ENCODE data around the gene ABCA12. TPM values are rescaled to one million over a fixed set of nuclear protein-coding genes. Genes with fewer than 3 reads are reported as not detected.

The ABCA12 gene
- total RNA-seq, 4 donors from 2014 or later = not detected

DNA sequence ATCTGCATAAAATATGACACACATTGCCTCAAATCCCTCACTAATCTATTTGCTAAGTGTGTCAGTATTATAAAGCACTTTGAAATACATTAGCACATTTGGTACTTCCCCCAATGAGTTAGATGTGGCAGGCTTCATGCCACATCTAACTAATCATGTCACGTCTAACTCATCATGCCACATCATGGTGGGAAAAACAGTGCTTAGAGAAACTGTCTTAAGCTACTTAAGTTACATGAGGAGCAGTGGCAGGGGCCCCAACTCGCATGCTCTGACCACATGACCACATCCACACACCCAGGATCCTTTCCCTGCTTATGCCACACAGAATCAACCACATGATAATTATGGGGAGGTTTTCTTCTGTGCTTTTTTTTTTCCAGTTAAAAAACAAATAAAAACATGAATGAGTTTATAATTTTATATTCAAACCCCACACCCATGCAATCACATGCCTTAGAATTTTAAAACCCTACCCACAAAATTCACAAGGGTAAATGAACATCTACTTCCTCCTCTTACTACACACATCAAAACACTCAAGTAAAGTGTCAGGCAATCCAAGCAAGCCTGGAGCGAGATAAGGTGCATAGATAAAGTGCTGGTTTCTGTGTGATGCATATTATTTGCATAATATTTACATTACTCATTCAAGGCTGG, 1.6 kb downstream of the ABCA12 start:
- DNase-seq (ENCODE audit: low spot score in 2 of 2) = no peak
- Histone ChIP-seq H3K36me3 (no peaks in the 10 kb centered on the region), H3K4me1 (no peaks in the 10 kb centered on the region), H3K9me3 (peaks cover 0 to 10% (median under 1%) of the 10 kb centered on the region in 4 donors), H3K27me3 (no peaks in the 10 kb centered on the region), H3K27ac (no peak overlapping the region), H3K4me3 (no peak overlapping the region)
- 69 to 73% methylated on average over 3 of the region's 3 CpGs for WGBS, 2 donors
- no peak for TF ChIP-seq EP300 (IDR thresholded peaks at IDR 0.05)
- TF ChIP-seq, protein P1, sequence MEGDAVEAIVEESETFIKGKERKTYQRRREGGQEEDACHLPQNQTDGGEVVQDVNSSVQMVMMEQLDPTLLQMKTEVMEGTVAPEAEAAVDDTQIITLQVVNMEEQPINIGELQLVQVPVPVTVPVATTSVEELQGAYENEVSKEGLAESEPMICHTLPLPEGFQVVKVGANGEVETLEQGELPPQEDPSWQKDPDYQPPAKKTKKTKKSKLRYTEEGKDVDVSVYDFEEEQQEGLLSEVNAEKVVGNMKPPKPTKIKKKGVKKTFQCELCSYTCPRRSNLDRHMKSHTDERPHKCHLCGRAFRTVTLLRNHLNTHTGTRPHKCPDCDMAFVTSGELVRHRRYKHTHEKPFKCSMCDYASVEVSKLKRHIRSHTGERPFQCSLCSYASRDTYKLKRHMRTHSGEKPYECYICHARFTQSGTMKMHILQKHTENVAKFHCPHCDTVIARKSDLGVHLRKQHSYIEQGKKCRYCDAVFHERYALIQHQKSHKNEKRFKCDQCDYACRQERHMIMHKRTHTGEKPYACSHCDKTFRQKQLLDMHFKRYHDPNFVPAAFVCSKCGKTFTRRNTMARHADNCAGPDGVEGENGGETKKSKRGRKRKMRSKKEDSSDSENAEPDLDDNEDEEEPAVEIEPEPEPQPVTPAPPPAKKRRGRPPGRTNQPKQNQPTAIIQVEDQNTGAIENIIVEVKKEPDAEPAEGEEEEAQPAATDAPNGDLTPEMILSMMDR (IDR thresholded peaks at IDR 0.05) = no peak
- no peak for TF ChIP-seq POLR2A (IDR thresholded peaks at IDR 0.05)

DNA sequence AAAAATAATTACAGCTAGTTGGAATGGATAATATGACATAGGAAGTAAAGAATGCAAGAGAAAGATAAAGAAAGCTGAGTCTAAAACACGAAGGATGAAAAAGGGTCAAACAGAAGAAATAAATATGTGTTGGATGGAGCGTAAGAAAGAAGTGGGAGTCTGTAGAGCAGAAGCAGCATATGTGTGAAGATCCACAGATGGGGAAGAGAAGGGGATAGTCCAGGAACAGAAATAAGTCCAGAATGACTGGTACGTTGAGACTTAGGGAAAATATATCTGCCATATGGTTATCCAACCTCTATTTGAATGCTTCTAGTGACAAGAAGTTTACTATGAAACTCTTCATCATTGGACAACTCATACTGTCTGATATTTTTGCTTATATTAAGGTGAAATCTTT, 18.0 kb downstream of the ABCA12 start:
- H3K4me3 ChIP-seq = no peak overlapping the region
- no peaks in the 10 kb centered on the region for H3K4me1 ChIP-seq
- 63 to 77% methylated on average over 3 of the region's 3 CpGs for WGBS, 2 donors
- no peak overlapping the region for H3K27ac ChIP-seq
- H3K9me3 ChIP-seq = peaks cover 0 to 24% (median 0%) of the 10 kb centered on the region in 4 donors
- H3K36me3 ChIP-seq = no peaks in the 10 kb centered on the region
- no peak for DNase-seq (ENCODE audit: low spot score in 2 of 2)
- TF ChIP-seq EP300 (IDR thresholded peaks at IDR 0.05) (no peak), POLR2A (IDR thresholded peaks at IDR 0.05) (no peak)
- TF ChIP-seq, protein P1 (IDR thresholded peaks at IDR 0.05) = no peak
- H3K27me3 ChIP-seq = no peaks in the 10 kb centered on the region

DNA sequence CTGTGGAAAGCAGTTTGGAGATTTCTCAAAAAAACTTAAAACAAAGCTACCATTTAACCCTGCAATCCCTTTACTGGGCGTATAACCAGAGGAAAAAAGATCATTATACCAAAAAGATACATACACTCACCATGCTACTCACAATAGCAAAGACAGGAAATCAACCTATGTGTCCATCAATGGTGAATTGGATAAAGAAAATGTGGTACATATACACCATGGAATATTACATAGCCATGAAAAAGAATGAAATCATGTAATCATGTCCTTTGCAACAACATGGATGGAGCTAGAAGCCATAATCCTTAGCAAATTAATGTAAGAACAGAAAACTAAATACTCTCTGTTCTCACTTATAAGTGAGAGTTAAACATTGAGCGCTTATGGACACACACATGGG, 18.6 kb downstream of the ABCA12 start:
- no peak for DNase-seq (ENCODE audit: low spot score in 2 of 2)
- Histone ChIP-seq H3K27ac (no peak overlapping the region), H3K4me3 (no peak overlapping the region), H3K36me3 (no peaks in the 10 kb centered on the region), H3K4me1 (no peaks in the 10 kb centered on the region), H3K27me3 (no peaks in the 10 kb centered on the region), H3K9me3 (peaks cover 0 to 24% (median 0%) of the 10 kb centered on the region in 4 donors)
- TF ChIP-seq POLR2A (IDR thresholded peaks at IDR 0.05) (no peak), EP300 (IDR thresholded peaks at IDR 0.05) (no peak)
- TF ChIP-seq, protein P1 (IDR thresholded peaks at IDR 0.05) = no peak
- WGBS, 2 donors = 88 to 92% methylated on average over 2 of the region's 2 CpGs

DNA sequence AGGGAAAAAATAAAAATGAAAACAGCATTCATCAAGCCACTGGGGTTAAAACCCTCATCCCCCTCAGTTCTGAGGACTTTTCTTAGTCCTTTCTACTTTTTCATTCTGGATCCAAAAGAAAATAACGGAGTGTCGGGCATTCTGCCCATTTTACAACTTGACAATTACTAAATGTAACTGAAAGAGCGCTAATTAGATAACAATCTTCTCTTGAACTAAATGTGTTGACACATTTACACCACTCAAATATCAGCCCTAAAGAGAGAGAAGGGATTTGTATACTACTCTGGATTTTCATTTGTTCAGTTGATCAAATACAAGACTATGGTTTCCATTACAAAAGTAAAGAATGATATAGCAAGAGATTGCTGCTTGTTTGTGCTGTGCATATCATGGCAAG, 27.5 kb downstream of the ABCA12 start:
- H3K27ac ChIP-seq = no peak overlapping the region
- H3K36me3 ChIP-seq = no peaks in the 10 kb centered on the region
- WGBS, 2 donors = 43 to 50% methylated on average over 3 of the region's 3 CpGs
- DNase-seq (ENCODE audit: low spot score in 2 of 2) = no peak
- no peaks in the 10 kb centered on the region for H3K4me1 ChIP-seq
- no peak for TF ChIP-seq POLR2A (IDR thresholded peaks at IDR 0.05)
- TF ChIP-seq, protein P1 (IDR thresholded peaks at IDR 0.05) = no peak
- TF ChIP-seq EP300 (IDR thresholded peaks at IDR 0.05) = no peak
- no peak overlapping the region for H3K4me3 ChIP-seq
- no peaks in the 10 kb centered on the region for H3K9me3 ChIP-seq
- no peaks in the 10 kb centered on the region for H3K27me3 ChIP-seq

DNA sequence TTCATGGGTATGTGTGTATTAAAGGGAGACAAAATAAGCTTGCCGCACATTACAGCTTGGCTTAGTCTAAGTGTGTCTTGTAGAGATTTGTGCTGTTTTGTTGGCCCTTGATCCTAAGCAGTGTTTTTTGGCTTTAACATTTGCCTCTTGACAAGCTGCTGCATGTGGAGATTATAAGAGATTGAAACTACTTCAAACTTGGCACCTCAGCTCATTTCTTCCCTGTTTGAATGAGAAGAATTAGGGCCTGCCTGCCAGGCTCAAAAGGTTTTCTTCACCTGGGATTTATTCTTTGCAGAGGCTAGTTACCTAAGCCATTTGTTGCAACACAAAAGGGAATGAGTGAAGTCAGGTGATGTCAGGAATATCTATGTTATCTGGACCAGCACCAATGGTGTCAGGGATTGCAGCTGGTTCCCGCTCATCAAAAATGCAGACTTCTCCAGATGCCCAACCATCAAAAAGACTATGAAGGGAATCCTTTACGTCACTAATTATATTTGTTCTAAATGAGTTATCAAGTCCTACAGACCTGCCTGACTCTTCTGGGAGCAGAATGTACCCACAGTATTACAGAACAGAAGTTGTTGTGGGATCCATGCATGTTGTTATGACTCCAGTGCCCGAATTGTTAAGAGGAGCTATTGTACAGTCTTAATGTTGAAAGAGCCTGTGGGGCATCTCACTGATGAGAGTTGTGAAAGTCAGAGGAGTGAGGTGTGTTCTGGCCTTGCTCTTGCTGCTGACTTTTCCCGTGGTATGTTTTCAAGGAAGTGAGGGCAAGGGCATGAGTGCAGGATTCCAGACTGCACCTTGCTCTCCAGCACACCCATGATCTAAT, 31.0 kb downstream of the ABCA12 start:
- no peak overlapping the region for H3K4me3 ChIP-seq

More for the DNA sequence above, 31.0 kb downstream of the ABCA12 start:
- Histone ChIP-seq H3K4me1 (no peaks in the 10 kb centered on the region), H3K36me3 (no peaks in the 10 kb centered on the region), H3K27me3 (no peaks in the 10 kb centered on the region), H3K27ac (no peak overlapping the region), H3K9me3 (no peaks in the 10 kb centered on the region)
- 72 to 79% methylated on average over 5 of the region's 5 CpGs for WGBS, 2 donors
- DNase-seq (ENCODE audit: low spot score in 2 of 2) = no peak
- TF ChIP-seq, protein P1 (IDR thresholded peaks at IDR 0.05) = no peak
- no peak for TF ChIP-seq POLR2A (IDR thresholded peaks at IDR 0.05)
- TF ChIP-seq EP300 (IDR thresholded peaks at IDR 0.05) = no peak

All from tibial nerve (tissue), 4 donors.